HG02884 (cell line): ENCODE data around the gene NUDT5.

Experiments
- ATAC-seq: cut with Tn5 transposase; IDR thresholded peaks from one replicate; pipeline ENCODE4 v1.9.1; 2021; ENCODE audit warnings: mild to moderate bottlenecking, moderate library complexity; ENCODE audit not compliant: unreplicated experiment

NUDT5 gene

DNA sequence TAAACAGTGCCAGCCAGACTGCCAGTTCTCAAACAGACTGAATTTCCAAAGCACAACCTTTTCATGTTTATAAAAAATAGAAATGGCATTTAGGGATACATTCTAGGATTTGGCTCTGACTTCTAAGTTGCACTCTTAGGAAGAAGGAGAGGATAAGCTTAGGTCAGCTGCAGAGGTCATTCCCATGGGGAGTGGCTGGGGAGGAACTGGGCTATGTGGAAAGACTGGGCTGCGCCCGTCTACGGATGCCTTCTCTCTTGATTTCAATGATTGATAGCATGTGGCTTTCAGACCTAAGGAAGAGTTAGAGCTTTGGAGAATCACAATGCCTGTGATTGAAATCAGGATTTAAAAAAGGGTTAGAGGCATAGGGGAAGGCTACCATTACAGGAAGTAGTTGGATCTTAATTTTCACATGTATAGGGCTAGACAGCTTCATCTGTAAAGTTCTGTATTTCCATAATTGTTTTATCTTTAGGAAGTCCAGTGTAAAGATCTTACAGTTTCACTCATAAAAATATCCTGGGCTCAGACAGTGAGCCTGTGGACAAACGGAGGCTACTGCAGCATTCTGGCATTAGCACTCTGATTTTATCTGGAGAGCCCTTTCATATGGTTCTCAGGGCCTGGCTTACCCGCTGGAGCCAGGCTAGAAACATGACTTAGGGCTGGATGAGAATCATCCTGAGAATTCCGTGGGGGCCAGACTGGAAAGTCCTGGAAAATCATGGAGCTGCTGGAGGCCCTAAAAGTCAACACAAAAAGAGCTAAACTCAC is 29.5 kb downstream of the NUDT5 start:
- no peak for ATAC-seq

DNA sequence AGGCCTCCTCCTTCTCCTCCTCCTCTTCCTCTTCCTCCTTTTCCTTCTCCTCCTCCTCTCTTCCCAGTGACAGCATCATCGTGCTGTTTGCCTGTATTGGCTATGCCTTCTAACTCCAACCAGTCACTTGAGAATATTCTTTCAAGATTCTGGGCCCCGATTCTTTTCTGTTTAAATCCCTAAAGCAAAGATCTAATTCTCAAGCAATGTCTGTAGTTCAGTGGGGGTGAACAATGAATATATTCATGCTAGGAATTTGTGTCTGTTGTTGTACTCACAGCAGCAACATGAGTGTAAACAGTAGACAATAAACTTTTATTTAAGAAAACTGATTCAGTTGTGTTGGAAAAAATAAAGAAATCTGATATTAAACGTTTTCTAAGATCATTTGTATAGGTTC is 30.7 kb downstream of the NUDT5 start:
- no peak for ATAC-seq

DNA sequence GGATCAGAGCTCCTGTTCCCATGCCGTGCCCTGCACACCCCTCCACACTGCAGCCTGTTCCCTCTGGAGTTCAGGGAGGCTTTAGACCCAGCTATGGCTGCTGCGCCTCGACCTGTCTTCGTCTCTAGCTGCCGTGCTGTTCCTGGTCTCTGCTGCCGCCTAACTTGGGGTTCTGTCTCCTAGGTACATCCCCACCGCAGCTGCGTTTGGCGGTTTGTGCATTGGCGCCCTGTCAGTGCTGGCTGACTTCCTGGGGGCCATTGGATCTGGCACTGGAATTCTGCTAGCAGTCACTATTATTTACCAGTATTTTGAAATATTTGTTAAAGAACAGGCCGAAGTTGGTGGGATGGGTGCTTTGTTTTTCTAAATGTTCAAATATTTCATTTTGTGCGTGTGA is 31.6 kb downstream of the NUDT5 start:
- ATAC-seq = no peak

DNA sequence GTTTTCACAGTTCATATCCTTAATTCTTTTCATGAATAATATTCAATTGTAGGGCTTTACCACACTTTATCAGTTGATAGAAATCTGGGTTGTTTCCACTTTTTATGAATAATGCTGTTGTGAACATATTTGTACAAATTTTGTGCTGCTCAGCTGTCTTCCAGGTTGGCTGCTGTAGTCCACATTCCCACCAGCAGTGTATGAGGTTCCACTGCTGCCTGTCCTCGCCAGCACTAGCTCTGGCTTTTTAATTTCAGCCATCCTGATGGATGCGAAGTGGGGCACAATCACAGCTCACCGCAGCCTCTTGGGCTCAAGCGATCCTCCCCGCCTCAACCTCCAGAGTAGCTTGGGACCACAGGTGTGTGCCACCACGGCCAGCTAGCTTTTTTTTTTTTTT is 32.8 kb downstream of the NUDT5 start:
- ATAC-seq = no peak

DNA sequence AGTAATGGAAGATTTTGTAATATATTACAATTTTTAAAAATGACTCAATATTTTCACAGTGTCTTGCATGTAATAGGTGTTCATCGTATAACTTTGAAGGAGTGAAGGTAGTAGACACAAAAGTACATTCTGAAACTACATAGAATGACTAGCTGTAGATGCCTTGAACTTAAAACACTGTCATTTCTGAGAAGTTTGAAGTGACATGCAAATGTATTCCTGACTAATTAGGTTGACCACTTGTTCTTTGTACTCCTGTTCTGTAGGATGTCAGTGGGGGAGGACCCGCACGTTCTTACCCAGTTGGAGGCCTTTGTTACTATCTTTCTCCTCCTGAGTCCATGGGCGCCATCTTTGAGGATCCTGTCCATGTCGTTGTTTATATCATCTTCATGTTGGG is 35.0 kb downstream of the NUDT5 start:
- no peak for ATAC-seq

DNA sequence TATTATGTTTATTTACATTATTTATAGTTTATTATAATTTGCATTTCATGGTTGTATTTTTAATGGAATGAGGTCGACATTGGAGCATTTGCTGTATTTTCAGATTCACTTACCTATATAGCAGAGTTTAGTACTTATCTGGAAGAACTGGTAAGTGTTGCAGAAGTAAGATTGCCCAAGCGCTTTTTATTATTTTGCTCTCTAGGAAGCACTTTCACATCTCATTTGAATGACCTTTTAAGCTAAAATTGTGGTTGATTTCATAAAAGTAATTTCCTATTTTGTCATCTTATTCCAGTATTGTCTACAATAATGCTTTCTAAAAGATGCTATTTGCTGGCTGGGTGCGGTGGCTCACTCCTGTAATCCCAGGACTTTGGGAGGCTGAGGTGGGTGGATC is 37.6 kb downstream of the NUDT5 start:
- no peak for ATAC-seq

DNA sequence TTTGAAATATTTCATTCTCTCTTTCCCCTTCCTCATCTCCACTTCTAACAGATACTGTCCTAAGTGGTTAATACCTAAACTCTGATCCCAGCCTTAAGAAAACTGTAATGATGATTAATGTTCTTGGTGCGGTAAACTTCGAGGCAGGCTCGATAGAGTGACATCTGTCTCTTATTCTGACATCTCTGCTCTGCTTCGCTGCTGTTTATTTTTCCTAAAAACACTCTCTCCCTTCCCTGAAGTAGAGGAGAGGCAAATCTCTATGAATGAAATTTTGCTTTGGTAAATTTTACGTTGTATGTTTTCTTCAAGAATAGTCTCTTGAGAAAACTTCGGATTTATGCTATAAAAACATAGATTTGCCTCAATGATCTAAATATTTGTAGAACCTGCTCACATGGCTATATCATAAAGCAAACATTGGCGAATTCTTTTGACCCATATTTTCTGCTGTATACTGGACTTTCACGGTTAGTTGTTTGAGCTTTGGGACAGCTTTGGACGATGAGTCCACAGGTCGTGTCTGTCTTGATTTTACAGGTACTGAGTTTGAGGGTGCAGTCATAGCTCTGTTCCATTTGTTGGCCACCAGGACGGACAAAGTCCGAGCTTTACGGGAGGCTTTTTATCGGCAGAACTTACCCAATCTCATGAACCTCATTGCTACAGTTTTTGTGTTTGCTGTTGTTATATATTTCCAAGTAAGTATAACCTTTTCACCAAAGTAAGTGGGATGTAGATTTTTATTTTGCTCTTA is 39.1 kb downstream of the NUDT5 start:
- ATAC-seq = no peak

DNA sequence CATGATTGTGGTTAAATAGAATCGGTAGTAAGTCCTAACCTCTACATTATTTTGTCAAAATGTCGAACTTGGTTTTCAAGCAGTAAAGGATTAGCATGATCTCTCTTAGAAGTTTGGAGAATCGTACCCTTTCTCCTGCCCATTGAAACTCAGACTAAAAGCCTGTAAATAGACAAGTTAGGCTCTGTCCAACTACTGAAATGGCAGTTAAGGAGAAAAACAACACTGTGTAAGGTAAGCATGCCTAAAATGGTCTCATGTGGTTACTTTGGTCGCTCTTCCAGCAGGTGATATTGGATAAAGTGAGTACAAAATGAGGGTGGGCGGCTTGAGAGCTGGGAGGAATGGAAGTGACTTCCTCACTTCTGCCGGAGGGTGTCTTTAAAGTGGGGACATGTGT is 41.2 kb downstream of the NUDT5 start:
- ATAC-seq = no peak

DNA sequence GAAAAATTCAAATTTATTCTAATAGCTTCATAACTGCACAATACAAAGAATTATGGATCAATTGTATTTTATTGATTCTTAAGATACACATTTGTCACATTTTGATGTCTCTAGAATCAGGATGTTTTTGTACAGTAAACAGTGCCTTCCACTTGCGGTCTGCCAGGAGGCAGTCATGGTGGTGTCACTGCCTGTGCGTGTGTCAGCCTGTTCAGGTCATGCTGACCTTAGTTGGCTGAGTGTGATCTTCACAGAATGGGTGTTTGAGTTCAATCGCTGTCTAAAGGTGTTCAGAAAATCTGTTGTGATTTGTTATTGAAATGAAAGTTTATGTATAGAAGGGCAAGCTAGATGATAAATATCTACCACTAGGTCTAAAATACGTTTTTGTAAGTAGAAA is 45.5 kb downstream of the NUDT5 start:
- ATAC-seq = no peak

DNA sequence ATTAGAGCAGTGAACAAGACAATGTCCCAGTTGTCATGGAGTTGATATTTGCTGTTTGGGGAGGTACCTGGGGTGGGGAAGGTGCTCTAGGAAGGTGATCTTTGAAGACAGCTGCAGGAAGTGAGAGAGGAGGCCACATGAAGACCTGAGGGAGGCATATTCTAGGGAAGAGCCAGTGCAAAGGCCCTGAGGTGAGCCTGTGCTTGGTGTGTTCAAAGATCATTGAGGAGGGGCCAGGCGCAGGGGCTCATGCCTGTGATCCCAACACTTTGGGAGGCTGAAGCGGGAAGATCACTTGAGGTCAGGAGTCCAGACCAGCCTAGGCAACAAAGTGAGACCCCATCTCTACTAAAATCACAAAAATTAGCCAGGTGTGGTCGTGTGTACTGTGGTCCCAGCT is 51.2 kb downstream of the NUDT5 start:
- no peak for ATAC-seq

DNA sequence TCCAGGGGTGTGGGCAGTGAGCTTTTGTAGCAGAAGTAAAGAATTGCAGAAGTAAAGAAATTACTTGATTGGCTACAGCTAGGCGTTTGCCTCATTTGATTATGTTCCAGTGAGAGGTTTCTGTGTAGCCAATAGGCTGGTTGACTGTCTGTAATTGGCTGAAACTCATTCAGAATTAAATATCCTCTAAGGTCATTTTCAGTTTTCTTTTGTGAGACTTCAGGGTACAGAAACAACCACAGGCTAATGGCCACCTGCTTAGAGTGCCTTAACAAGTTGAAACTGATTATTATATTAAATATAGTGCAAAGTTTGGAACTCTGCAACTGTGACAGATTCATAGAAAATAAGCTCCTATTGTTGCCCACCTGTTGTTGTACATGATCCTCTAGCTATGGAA is 55.7 kb downstream of the NUDT5 start:
- ATAC-seq = no peak

DNA sequence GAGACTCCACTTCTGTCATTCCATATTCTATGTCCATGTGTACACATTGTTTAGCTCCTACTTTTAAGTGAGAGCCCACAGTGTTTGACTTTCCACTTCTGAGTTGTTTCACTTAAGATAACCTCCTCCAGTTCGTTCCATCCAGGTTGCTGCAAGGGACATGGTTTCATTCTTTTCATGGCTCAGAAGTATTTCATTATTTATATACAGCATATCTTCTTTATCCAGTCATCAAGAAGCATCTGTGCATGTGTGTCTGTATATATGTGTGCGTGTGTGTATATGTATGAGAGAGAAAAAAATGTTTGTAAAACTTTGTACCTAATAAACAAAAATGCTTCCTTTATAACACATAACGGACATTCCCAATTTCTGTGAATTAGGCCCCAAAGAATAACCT is 60.1 kb downstream of the NUDT5 start:
- no peak for ATAC-seq

DNA sequence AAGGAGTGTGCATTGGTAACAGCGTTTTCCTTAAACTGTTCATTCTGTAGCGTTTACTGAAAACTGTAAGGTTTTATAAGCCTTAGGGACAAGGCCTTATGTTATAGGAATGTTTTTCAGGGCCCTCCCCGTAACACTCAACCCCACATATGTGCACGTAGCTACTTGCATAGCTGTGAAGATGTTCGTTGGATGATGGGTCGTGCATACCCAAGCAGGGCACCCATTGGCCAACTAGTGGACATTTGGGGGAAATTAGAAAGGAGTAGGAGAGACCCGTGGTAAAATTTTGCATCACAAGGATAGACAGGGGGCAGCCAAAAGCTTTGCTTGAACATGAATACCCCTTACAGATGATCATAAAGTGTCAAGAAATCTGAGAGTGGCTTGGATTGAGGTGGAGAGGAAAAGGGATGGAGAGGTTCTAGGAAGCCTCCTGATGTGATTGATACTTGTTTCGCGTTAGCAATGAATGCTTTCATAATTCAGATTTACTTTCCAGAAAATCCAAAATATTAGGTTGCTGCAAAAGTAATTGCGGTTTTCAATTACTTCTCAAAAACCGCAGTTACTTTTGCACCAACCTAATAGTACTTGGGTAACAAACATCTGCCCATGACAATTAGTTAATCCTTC is 65.3 kb downstream of the NUDT5 start:
- no peak for ATAC-seq

DNA sequence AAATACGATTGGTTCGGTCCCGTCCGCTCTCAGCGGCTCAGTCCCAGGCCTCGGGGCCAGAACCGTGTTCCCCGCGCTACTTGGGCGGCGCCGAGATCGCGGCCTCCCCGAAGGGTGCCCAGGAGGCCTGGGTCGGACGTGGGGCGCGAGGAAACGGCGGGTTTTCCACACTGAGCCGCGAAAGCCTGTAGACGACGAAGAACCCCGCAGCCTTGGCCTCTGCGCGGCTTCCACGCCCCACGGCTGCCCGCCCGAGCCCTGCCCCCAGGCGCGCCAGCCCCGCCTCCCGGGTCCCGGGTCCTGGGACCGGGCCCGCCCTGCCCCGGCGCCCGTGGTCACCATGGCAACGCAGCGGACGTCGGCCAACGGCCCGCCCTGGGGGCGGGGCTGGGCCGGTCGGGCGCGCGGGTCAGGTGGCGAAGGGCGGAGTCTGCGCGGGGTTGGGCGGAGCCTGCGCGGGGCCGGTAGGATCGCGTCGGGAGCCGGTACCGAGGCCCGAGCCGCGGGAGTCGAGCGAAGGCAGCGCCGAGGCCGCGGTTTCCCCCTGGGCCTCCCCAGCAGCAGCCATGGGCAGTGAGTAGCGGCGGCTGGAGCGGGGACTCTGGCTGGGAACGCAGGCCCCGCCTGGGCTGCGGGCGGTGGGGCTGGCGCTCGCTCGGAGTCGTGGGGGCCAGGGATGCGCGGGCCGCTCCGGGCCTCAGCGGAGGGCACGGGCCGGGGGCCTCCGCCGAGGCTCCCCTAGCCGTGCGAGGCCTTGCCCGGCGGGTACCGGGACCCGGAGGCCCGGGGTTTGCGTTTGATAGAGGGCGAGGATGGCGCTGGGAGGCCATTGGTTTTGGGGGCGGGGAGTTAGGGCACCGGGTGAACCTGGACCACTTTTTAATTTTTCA is 66.2 kb downstream of the NUDT5 start, which contains the start of gene SEC61A2:
Gene SEC61A2 (plus strand): TSS at position 456 of the 890 bp plus-strand sequence. CDS start 111 bp downstream, at position 567.
- ATAC-seq = peak; percentile 86

DNA sequence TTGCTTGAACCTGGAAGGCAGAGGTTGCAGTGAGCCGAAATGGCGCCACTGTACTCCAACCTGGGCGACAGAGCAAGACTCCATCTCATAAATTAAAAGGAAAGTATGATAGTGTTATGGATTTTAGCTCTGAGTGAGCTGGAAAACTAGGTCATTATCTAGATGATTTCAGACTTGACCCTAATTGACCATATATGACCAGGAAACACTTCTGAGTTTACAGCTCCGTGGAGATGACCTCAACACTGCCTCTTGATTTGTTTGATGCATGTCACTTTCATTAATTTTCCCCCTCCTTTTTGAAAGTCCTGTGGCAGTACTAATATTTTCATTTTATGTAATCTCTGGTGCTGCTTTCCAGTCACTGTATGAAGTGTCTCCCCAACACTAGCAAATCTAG is 74.0 kb downstream of the NUDT5 start:
- no peak for ATAC-seq
